IPS-20b (cell line): Measurements from ENCODE around the gene ARPC1B.
"Not testable (repeated sequence)": the region's sequence is repeated elsewhere in the genome, so short reads cannot be mapped to it uniquely, and the experiment has no call there.

Experiments used
- H3K27ac ChIP-seq: one replicate; pipeline ENCODE4 v1.5.1; 2013; ENCODE audit warnings: low read length
- H3K27me3 ChIP-seq: 2 replicates; pipeline ENCODE4 v1.6.1; 2013; ENCODE audit warnings: mild to moderate bottlenecking, low read length, inconsistent platforms; ENCODE audit not compliant: insufficient read depth
- H3K36me3 ChIP-seq: 2 replicates; pipeline ENCODE4 v1.6.1; 2013; ENCODE audit warnings: low read depth, mild to moderate bottlenecking, inconsistent platforms, low read length, moderate library complexity; ENCODE audit not compliant: insufficient read depth
- H3K4me1 ChIP-seq: 2 replicates; pipeline ENCODE4 v1.6.1; 2013; ENCODE audit warnings: mild to moderate bottlenecking, control low read depth, inconsistent platforms, low read length, moderate library complexity; ENCODE audit not compliant: insufficient read depth
- H3K4me3 ChIP-seq: 2 replicates; pipeline ENCODE4 v1.5.1; 2013; ENCODE audit warnings: mild to moderate bottlenecking, low read length, inconsistent platforms
- H3K9ac ChIP-seq: 2 replicates; pipeline ENCODE4 v1.6.1; 2013; ENCODE audit warnings: low read depth, mild to moderate bottlenecking, inconsistent platforms, low read length, moderate library complexity
- H3K9me3 ChIP-seq: 2 replicates; pipeline ENCODE4 v1.6.1; 2013; ENCODE audit warnings: mild to moderate bottlenecking, low read depth, low read length, inconsistent platforms; ENCODE audit not compliant: insufficient read depth

Gene ARPC1B

DNA sequence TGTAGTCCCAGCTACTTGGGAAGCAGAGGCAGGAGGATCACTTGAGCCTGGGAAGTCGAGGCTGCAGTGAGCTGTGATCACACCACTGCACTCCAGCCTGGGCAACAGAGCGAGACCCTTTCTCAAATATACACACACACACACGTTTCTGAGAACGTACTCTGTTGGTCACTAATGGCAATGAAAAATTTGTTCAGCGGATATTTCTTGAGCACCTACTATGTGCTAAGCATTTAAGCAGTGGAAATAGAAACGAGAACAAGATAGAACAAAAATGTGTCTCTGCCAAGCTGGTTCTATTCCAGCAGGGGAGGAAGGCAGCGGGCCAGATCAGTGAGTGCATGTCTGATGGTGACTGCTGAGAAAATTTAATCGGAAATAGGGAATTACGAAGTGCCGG lies 8.7 kb downstream of the ARPC1B start:
- no peak overlapping the region for H3K4me3 ChIP-seq
- no peak overlapping the region for H3K27ac ChIP-seq
- no peak overlapping the region for H3K9ac ChIP-seq
- H3K4me1 ChIP-seq = peaks cover 5% of the 10 kb centered on the region; the same call in 1 of the 2 replicates
- no peaks in the 10 kb centered on the region for H3K9me3 ChIP-seq
- no peaks in the 10 kb centered on the region for H3K27me3 ChIP-seq
- H3K36me3 ChIP-seq = peaks cover 22% of the 10 kb centered on the region

DNA sequence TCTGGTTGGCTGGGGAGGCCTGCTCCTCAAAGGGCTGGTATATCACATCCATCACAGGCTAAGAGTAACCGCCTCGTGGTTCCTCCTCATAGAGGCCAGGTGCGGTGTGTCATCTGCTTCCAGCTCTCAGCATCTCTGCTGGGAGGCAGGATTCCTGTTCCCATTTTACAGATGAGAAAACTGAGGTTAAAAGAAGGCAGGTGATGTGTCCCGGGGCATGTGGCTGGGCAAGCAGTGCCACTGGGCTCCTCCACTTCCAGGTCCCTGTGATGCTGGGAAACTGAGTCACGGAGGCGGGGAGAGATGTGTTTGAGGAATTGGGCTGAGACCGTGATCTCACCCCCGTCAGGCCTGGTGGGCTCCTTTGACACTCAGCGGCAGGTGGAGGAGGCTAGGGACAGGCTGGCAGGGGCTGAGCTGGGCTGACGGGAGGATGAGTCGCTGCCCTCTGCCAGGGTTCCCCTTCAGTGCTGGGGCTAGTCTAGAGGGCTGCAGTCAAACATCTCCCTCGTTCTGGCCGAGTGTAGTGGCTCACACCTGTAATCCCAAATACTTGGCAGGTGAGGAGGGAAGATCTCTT lies 9.4 kb downstream of the ARPC1B start:
- Histone ChIP-seq H3K9ac (no peak overlapping the region), H3K36me3 (peaks cover 22% of the 10 kb centered on the region), H3K27ac (no peak overlapping the region), H3K4me3 (no peak overlapping the region), H3K4me1 (peaks cover 5% of the 10 kb centered on the region; the same call in 1 of the 2 replicates), H3K27me3 (no peaks in the 10 kb centered on the region), H3K9me3 (no peaks in the 10 kb centered on the region)

DNA sequence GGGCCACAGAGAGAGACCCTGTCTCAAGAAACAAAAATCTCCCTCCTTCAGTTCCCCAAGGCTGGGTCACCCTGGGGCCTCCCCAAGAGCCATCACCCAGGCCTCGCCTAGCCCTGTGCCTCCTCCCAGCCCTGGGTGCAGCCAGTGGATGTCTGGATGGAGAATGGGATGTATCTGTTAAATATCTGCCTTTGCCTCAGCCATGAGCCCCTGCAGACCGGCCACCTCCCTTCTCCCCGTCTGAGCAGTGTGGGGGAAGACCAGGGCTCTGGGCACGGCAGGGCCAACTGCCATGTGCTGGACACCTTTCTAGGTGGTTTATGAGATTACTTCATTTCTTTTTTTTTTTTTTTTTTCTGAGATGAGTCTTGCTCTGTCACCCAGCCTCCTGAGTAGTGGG lies 10.0 kb downstream of the ARPC1B start:
- H3K27me3 ChIP-seq = no peaks in the 10 kb centered on the region
- no peak overlapping the region for H3K27ac ChIP-seq
- H3K9me3 ChIP-seq = no peaks in the 10 kb centered on the region
- H3K36me3 ChIP-seq = peaks cover 22% of the 10 kb centered on the region
- peaks cover 5% of the 10 kb centered on the region; the same call in 1 of the 2 replicates for H3K4me1 ChIP-seq
- no peak overlapping the region for H3K4me3 ChIP-seq
- no peak overlapping the region for H3K9ac ChIP-seq

DNA sequence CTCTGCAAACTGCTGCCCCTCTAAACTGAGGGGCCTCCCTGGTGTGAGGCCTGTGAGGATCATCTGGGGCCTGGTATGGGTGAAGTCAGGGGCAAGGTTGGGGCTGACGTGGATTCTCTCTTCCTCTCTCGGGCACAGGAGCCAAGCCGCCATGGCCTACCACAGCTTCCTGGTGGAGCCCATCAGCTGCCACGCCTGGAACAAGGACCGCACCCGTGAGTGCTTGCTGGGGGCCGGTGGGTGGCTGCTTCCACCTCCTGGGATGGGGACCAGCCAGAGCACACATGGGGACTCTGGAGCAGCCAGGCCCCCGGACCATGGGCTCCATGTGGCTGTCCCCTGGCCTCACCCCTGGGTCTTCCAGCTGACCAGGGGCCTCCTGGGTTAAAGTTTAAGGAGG lies 11.0 kb downstream of the ARPC1B start:
- H3K9ac ChIP-seq = no peak overlapping the region
- H3K27me3 ChIP-seq = no peaks in the 10 kb centered on the region
- no peaks in the 10 kb centered on the region for H3K9me3 ChIP-seq
- no peaks in the 10 kb centered on the region for H3K4me1 ChIP-seq
- no peak overlapping the region for H3K4me3 ChIP-seq
- peaks cover 32% of the 10 kb centered on the region for H3K36me3 ChIP-seq
- no peak overlapping the region for H3K27ac ChIP-seq

DNA sequence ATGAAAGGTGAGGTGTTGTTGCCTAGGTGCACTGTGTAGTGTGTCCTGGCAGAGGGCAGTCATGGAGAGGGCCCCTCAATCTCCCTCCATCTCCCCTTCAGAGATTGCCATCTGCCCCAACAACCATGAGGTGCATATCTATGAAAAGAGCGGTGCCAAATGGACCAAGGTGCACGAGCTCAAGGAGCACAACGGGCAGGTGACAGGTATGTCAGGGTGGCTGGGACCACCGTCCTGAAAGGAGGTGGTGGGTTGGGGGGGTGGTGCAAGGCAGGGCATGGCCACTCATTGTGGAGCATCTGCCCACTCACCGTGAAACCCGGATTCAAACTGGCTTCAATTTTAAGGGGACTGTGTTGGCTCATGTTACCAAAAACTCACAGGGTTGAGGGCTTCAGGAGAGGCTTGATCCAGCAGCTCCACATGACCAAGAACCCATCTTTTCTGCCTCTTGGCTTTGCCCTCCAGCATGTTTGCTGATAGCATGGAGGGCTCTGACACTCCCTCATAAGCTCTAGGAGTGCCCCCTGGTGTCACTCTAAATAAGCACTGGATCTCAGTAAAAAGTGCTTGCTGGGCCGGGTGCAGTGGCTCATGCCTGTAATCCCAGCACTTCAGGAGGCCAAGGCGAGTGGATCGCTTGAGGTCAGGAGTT lies 12.2 kb downstream of the ARPC1B start:
- no peak overlapping the region for H3K9ac ChIP-seq

GRCh38 chr7:99387239-99387635 lies 12.7 kb downstream of the ARPC1B start:
- H3K27me3 ChIP-seq, H3K9ac ChIP-seq, H3K9me3 ChIP-seq, H3K27ac ChIP-seq, H3K4me1 ChIP-seq, H3K4me3 ChIP-seq: not testable (repeated sequence)
- peaks cover 42% of the 10 kb centered on the region for H3K36me3 ChIP-seq

More for the DNA sequence above, 12.2 kb downstream of the ARPC1B start:
- no peak overlapping the region for H3K4me3 ChIP-seq
- peaks cover 42% of the 10 kb centered on the region for H3K36me3 ChIP-seq
- no peaks in the 10 kb centered on the region for H3K9me3 ChIP-seq
- no peaks in the 10 kb centered on the region for H3K4me1 ChIP-seq
- H3K27ac ChIP-seq = no peak overlapping the region
- no peaks in the 10 kb centered on the region for H3K27me3 ChIP-seq

DNA sequence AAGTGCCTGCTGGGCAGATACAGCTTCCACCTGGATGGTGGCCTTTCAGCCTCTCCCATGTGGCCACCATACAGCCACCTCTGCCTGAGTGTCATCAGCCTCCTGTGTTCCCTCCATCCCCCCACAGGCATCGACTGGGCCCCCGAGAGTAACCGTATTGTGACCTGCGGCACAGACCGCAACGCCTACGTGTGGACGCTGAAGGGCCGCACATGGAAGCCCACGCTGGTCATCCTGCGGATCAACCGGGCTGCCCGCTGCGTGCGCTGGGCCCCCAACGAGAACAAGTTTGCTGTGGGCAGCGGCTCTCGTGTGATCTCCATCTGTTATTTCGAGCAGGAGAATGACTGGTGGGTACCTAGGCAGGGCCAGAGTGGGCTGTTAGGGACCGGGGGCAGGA lies 13.4 kb downstream of the ARPC1B start:
- no peaks in the 10 kb centered on the region for H3K9me3 ChIP-seq
- no peak overlapping the region for H3K9ac ChIP-seq
- peaks cover 42% of the 10 kb centered on the region for H3K36me3 ChIP-seq
- no peak overlapping the region for H3K27ac ChIP-seq
- no peaks in the 10 kb centered on the region for H3K4me1 ChIP-seq
- no peak overlapping the region for H3K4me3 ChIP-seq
- no peaks in the 10 kb centered on the region for H3K27me3 ChIP-seq

- Histone ChIP-seq H3K9me3 (no peaks in the 10 kb centered on the region), H3K4me1 (peaks cover 4% of the 10 kb centered on the region; the same call in 1 of the 2 replicates), H3K27ac (no peak overlapping the region), H3K9ac (no peak overlapping the region), H3K4me3 (no peak overlapping the region), H3K27me3 (no peaks in the 10 kb centered on the region), H3K36me3 (peaks cover 51% of the 10 kb centered on the region)
These were observed 15.2 kb downstream of the ARPC1B start for GRCh38 chr7:99389772-99390171.

DNA sequence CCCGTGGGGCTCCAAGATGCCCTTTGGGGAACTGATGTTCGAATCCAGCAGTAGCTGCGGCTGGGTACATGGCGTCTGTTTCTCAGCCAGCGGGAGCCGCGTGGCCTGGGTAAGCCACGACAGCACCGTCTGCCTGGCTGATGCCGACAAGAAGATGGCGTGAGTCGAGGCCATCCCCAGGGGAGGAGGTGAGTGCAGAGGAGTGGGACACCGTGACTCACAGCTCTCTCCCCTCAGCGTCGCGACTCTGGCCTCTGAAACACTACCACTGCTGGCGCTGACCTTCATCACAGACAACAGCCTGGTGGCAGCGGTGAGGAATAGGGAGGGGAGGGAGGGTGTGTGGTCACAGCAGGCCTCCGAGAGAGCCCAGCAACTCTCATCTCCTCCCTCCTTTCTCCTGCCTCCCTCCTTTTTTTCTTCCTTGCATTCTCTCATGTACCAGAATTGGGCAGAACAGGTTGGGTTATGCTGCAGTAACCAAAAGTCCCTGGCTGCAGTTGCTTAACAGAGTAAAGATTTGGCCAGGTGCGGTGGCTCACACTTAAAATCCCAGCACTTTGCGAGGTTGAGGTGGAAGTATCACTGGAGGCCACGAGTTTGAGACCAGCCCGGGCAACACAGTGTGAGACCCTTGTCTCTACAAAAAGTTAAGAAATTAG lies 16.5 kb downstream of the ARPC1B start:
- Histone ChIP-seq H3K4me1 (peaks cover 4% of the 10 kb centered on the region; the same call in 1 of the 2 replicates), H3K4me3 (no peak overlapping the region), H3K36me3 (peaks cover 64% of the 10 kb centered on the region), H3K27me3 (no peaks in the 10 kb centered on the region), H3K27ac (no peak overlapping the region), H3K9ac (no peak overlapping the region), H3K9me3 (no peaks in the 10 kb centered on the region)

- Histone ChIP-seq H3K4me1 (peaks cover 4% of the 10 kb centered on the region; the same call in 1 of the 2 replicates), H3K27ac (no peak overlapping the region), H3K9me3 (no peaks in the 10 kb centered on the region), H3K9ac (peak overlapping the region; percentile 85; the same call in 1 of the 2 replicates), H3K4me3 (peak overlapping the region; percentile 93), H3K27me3 (no peaks in the 10 kb centered on the region), H3K36me3 (peaks cover 63% of the 10 kb centered on the region)
These were observed 17.5 kb downstream of the ARPC1B start for GRCh38 chr7:99392046-99392445.

DNA sequence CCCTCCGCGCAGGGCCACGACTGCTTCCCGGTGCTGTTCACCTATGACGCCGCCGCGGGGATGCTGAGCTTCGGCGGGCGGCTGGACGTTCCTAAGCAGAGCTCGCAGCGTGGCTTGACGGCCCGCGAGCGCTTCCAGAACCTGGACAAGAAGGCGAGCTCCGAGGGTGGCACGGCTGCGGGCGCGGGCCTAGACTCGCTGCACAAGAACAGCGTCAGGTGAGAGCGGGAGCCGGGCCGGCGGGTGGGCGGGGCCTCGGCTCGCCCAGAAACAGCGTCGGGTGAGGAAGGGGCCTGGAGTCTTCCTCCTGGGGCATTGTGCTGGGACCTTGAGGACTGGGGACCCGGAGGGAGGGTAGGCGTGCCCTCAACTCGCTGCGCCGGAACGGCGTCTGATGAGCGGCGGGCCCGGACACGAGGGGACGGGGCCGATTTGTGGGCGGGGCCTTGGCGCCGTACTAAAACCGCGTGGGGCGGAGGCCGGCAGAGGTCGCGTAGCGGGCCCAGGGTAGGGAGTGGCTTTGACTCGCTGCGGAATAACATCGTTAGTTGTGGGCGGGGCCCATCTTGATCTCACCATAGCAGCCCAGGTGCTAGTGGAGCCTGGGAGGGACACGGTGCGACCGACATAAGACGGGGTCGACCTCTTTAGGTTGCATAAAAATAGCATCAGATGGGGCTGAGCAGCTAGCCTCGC lies 18.3 kb downstream of the ARPC1B start:
- Histone ChIP-seq H3K4me3 (peak overlapping the region; percentile 93), H3K27me3 (no peaks in the 10 kb centered on the region), H3K27ac (peak overlapping the region; percentile 7), H3K9me3 (no peaks in the 10 kb centered on the region), H3K4me1 (peaks cover 4% of the 10 kb centered on the region; the same call in 1 of the 2 replicates), H3K9ac (peak overlapping the region; percentile 85), H3K36me3 (peaks cover 69% of the 10 kb centered on the region)
